IMR-90 (cell line): ENCODE data around the gene CDKAL1.

Experiments used
- BHLHE40 ChIP-seq: fragments of 150-350 bp; IDR thresholded peaks from 2 replicates; pipeline ENCODE4 v1.6.1; 2016; ENCODE audit warnings: mild to moderate bottlenecking, low read depth, low read length
- MAZ ChIP-seq: IDR thresholded peaks from 2 replicates; pipeline ENCODE4 v1.6.1; 2012; ENCODE audit warnings: low read depth, mild to moderate bottlenecking, low read length, improper control_type of control experiment, moderate library complexity, borderline replicate concordance
- MXI1 ChIP-seq: IDR thresholded peaks from 2 replicates; pipeline ENCODE4 v1.6.1; 2012; ENCODE audit warnings: low read depth, mild to moderate bottlenecking, low read length, moderate library complexity, borderline replicate concordance
- NFE2L2 ChIP-seq: fragments of 150-350 bp; IDR thresholded peaks from 2 replicates; pipeline ENCODE4 v1.6.1; 2016; ENCODE audit warnings: low read depth, mild to moderate bottlenecking, low read length
- POLR2A ChIP-seq: IDR thresholded peaks from 2 replicates; pipeline ENCODE4 v1.6.1; 2012; ENCODE audit warnings: mild to moderate bottlenecking, low read depth, low read length
- RAD21 ChIP-seq: IDR thresholded peaks from 2 replicates; pipeline ENCODE4 v1.6.1; 2012; ENCODE audit warnings: low read length, improper control_type of control experiment
- RCOR1 ChIP-seq: IDR thresholded peaks from 2 replicates; pipeline ENCODE4 v1.6.1; 2012; ENCODE audit warnings: mild to moderate bottlenecking, low read length, improper control_type of control experiment; ENCODE audit not compliant: insufficient replicate concordance
- RFX5 ChIP-seq: IDR thresholded peaks from 2 replicates; pipeline ENCODE4 v1.8.0; 2012; ENCODE audit warnings: low read depth, mild to moderate bottlenecking, low read length, moderate library complexity
- TF ChIP-seq, protein P1 (sequence below): conservative IDR thresholded peaks from 2 replicates; pipeline ENCODE4 v1.5.1; 2012; ENCODE audit warnings: mild to moderate bottlenecking, low read depth, low read length, improper control_type of control experiment
- TF ChIP-seq, protein P2 (sequence below): fragments of 150-350 bp; IDR thresholded peaks from 2 replicates; pipeline ENCODE4 v1.6.1; 2016; ENCODE audit warnings: low read depth, mild to moderate bottlenecking, low read length, moderate library complexity, borderline replicate concordance
- TF ChIP-seq, protein P3 (sequence below): fragments of 150-350 bp; IDR thresholded peaks from 2 replicates; pipeline ENCODE4 v1.6.1; 2017; ENCODE audit warnings: mild to moderate bottlenecking, antibody characterized with exemption, low read length, low read depth

- TF ChIP-seq POLR2A (no peak), RAD21 (no peak), RCOR1 (no peak), BHLHE40 (no peak), RFX5 (no peak), MXI1 (no peak), NFE2L2 (no peak), MAZ (no peak)
- TF ChIP-seq, protein P1, sequence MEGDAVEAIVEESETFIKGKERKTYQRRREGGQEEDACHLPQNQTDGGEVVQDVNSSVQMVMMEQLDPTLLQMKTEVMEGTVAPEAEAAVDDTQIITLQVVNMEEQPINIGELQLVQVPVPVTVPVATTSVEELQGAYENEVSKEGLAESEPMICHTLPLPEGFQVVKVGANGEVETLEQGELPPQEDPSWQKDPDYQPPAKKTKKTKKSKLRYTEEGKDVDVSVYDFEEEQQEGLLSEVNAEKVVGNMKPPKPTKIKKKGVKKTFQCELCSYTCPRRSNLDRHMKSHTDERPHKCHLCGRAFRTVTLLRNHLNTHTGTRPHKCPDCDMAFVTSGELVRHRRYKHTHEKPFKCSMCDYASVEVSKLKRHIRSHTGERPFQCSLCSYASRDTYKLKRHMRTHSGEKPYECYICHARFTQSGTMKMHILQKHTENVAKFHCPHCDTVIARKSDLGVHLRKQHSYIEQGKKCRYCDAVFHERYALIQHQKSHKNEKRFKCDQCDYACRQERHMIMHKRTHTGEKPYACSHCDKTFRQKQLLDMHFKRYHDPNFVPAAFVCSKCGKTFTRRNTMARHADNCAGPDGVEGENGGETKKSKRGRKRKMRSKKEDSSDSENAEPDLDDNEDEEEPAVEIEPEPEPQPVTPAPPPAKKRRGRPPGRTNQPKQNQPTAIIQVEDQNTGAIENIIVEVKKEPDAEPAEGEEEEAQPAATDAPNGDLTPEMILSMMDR: no peak
- TF ChIP-seq, protein P2, sequence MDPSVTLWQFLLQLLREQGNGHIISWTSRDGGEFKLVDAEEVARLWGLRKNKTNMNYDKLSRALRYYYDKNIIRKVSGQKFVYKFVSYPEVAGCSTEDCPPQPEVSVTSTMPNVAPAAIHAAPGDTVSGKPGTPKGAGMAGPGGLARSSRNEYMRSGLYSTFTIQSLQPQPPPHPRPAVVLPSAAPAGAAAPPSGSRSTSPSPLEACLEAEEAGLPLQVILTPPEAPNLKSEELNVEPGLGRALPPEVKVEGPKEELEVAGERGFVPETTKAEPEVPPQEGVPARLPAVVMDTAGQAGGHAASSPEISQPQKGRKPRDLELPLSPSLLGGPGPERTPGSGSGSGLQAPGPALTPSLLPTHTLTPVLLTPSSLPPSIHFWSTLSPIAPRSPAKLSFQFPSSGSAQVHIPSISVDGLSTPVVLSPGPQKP: no peak
- TF ChIP-seq, protein P3, sequence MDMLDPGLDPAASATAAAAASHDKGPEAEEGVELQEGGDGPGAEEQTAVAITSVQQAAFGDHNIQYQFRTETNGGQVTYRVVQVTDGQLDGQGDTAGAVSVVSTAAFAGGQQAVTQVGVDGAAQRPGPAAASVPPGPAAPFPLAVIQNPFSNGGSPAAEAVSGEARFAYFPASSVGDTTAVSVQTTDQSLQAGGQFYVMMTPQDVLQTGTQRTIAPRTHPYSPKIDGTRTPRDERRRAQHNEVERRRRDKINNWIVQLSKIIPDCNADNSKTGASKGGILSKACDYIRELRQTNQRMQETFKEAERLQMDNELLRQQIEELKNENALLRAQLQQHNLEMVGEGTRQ: no peak
Measured at GRCh38 chr6:21102624-21103023, 568.4 kb downstream of the CDKAL1 start.
